Kidney (tissue), 14 donors: ENCODE results near the gene ARHGEF18. TPM values are rescaled to one million over a fixed set of nuclear protein-coding genes. Genes with fewer than 3 reads are reported as not detected.
A peak's percentile ranks its signal among the peaks of the same experiment; 100 is the strongest.
"Not testable (repeated sequence)": the region's sequence is repeated elsewhere in the genome, so short reads cannot be mapped to it uniquely, and the experiment has no call there.

Experiments used
- DNase-seq, 5 donors: peaks; one replicate each; pipeline ENCODE4 v3.0.0-alpha.2; 2013 to 2020
- FAIRE-seq: peaks from 2 replicates; lab custom pipeline; 2012; peaks lifted over from hg19 to GRCh38; lab: Jason Lieb, UNC
- H3K27ac ChIP-seq, 2 donors: one replicate each; pipeline ENCODE4 v1.7.0; 2013; ENCODE audit warnings: low read depth in 2 of 2, low read length in 2 of 2, inconsistent platforms in 1 of 2
- H3K27me3 ChIP-seq: one replicate; pipeline ENCODE4 v1.7.1; 2013; ENCODE audit warnings: low read length, inconsistent platforms; ENCODE audit not compliant: control insufficient read depth, insufficient read depth
- H3K36me3 ChIP-seq, 3 donors: one replicate each; pipeline versions ENCODE4 v1.7.0 to v1.7.1; 2013; ENCODE audit warnings: low read length in 3 of 3, control low read depth in 1 of 3, inconsistent platforms in 1 of 3; ENCODE audit not compliant: insufficient read depth in 3 of 3, control insufficient read depth in 2 of 3
- H3K4me1 ChIP-seq, 3 donors: one replicate each; pipeline versions ENCODE4 v1.7.0 to v1.7.1; 2013; ENCODE audit warnings: low read length in 3 of 3, inconsistent platforms in 1 of 3, low read depth in 1 of 3; ENCODE audit not compliant: control insufficient read depth in 2 of 3, insufficient read depth in 2 of 3
- H3K4me3 ChIP-seq, 3 donors: one replicate each; pipeline versions ENCODE4 v1.7.0 to v1.8.1; 2013; ENCODE audit warnings: low read length in 3 of 3, control low read depth in 1 of 3, inconsistent platforms in 1 of 3
- H3K9ac ChIP-seq, 3 donors: one replicate each; pipeline versions ENCODE4 v1.7.0 to v1.7.1; 2013; ENCODE audit warnings: low read length in 3 of 3, control low read depth in 1 of 3, inconsistent platforms in 1 of 3
- H3K9me3 ChIP-seq, 3 donors: one replicate each; pipeline versions ENCODE4 v1.7.0 to v1.7.1; 2013; ENCODE audit warnings: low read length in 3 of 3, control low read depth in 1 of 3, inconsistent platforms in 1 of 3; ENCODE audit not compliant: control insufficient read depth in 2 of 3, insufficient read depth in 1 of 3
- CTCF ChIP-seq: IDR thresholded peaks from 3 replicates; pipeline ENCODE4 v1.5.1; 2012; ENCODE audit warnings: mild to moderate bottlenecking, moderate library complexity, borderline replicate concordance; ENCODE audit not compliant: insufficient read depth; ENCODE audit errors: extremely low read depth
- intact Hi-C: fragments of 100-400 bp; cut with DNase I; formaldehyde crosslinking; loops from one replicate; pipeline ENCODE4 v1.11.1; 2022
- polyA plus RNA-seq: library from polyadenylated mRNA; stranded (reverse); fragments of 350-450 nt; fragmentation: Illumina TruSeq; extraction: RNeasy Lipid Tissue Mini Kit (QIAGEN cat#74804); gene quantifications from one replicate; pipeline ENCODE4 v1.2.3, GENCODE V29; 2014; ENCODE audit warnings: low read depth, low replicate concordance; ENCODE audit not compliant: insufficient read depth
- total RNA-seq: library from RNA; stranded (reverse); fragmentation: NEBNext Ultra II Directional; extraction: Animal tissue kit (Norgen Biotek cat#: 25700); gene quantifications from one replicate; pipeline ENCODE4 v1.2.1, GENCODE V29; 2021
- donor health status: control.
- donor health status: control.
- donor health status: control.
- donor health status: control.
- donor health status: control.
- donor health status: DM: yes; HTN: yes; CAD: no.
- donor health status: Normal renal cell carcinoma (clear cell type).

The ARHGEF18 gene
- total and polyA plus RNA-seq, 2 donors from 2014 or later: 18.5 to 42.6 TPM

GRCh38 chr19:7340959-7341837 is 7.5 kb upstream of the ARHGEF18 start:
- Histone ChIP-seq H3K27me3 (no peaks in the 10 kb centered on the region), H3K9me3 (no peaks in the 10 kb centered on the region), H3K36me3 (no peaks in the 10 kb centered on the region), H3K9ac (no peak overlapping the region), H3K27ac (no peak overlapping the region), H3K4me1 (peaks cover 0 to 6% (median 0%) of the 10 kb centered on the region in 3 donors), H3K4me3 (no peak overlapping the region)
- FAIRE-seq (no peak), DNase-seq (peak; percentile 89 to 93 (median 91))
- TF ChIP-seq CTCF: peak; percentile 98
- intact Hi-C loops: loop anchor here (10.0 kb wide), 1 partner anchor 236 kb away; no protein-coding TSS in a partner anchor

DNA sequence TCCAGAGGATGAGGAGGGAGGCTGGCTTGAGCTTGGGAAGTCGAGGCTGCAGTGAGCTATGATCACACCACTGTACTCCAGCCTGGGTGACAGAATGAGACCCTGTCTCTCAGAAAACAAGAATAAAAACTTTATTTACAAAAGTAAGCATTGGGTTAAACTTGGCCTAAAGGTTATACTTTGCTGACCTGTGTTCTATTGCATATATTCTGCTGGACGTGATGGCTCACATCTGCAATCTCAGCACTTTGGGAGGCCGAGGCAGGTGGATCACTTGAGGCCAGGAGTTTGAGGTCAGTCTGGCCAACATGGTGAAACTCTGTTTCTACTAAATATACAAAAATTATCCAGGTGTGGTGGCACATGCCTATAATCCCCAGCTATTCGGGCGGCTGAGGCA is 6.6 kb upstream of the ARHGEF18 start:
- no peak for DNase-seq
- no peak overlapping the region for H3K27ac ChIP-seq
- TF ChIP-seq CTCF: no peak
- H3K27me3 ChIP-seq: no peaks in the 10 kb centered on the region
- no peaks in the 10 kb centered on the region for H3K9me3 ChIP-seq
- H3K36me3 ChIP-seq: no peaks in the 10 kb centered on the region
- intact Hi-C loops: loop anchor here (10.0 kb wide), 1 partner anchor 237 kb away; no protein-coding TSS in a partner anchor
- no peak overlapping the region for H3K4me3 ChIP-seq
- H3K9ac ChIP-seq: no peak overlapping the region
- H3K4me1 ChIP-seq: peaks cover 0 to 4% (median 0%) of the 10 kb centered on the region in 3 donors
- no peak for FAIRE-seq

DNA sequence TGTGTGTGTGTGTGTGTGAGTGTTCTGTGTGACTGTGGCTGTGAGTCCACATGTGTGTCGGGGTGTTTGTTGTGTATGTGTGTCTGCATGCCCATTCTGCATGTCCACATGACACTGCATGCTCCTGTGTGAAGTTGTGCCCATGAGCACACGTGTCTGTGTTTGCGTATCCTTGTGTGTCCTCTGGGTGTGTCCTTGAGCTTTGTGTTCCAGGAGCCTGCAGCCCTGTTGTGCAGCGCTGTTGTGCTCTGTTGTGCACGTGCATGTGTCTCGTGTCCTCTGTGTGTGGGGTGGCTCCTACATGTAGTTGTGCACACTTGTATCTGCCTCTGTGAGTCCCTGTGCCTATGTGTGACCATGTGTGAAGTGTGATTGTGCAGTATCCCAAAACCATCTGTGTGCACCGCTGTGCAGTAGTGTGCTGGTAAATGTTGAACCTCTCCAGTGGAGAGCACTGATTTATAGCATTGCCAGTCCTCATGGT is 2.2 kb upstream of the ARHGEF18 start:
- Histone ChIP-seq H3K4me3 (no peak overlapping the region), H3K36me3 (no peaks in the 10 kb centered on the region), H3K27me3 (no peaks in the 10 kb centered on the region), H3K9ac (no peak overlapping the region), H3K27ac (no peak overlapping the region), H3K4me1 (no peaks in the 10 kb centered on the region), H3K9me3 (no peaks in the 10 kb centered on the region)
- DNase-seq (no peak), FAIRE-seq (no peak)
- intact Hi-C loops: loop anchor here (10.0 kb wide), 1 partner anchor 242 kb away; no protein-coding TSS in a partner anchor
- TF ChIP-seq CTCF: no peak

DNA sequence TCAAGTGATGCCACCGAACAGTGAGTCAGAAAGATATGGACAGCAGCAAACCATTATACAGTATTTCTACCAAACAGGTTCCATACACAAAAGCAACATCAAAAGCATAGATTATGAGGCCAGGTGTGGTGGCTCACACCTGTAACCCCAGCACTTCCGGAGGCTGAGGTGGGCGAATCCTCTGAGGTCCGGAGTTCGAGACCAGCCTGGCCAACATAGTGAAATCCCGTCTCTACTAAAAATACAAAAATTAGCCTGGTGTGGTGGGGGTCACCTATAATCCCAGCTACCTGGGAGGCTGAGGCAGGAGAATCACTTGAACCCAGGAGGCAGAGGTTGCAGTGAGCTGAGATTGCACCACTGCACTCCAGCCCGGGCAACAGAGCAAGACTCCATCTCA is 1.7 kb upstream of the ARHGEF18 start:
- H3K4me3 ChIP-seq, H3K9me3 ChIP-seq, H3K4me1 ChIP-seq, FAIRE-seq, DNase-seq, H3K36me3 ChIP-seq, H3K9ac ChIP-seq, H3K27me3 ChIP-seq, H3K27ac ChIP-seq: not testable (repeated sequence)
- intact Hi-C loops: loop anchor here (10.0 kb wide), 1 partner anchor 242 kb away; no protein-coding TSS in a partner anchor
